SK-N-SH treated with all-trans-retinoic acid at 6 μM for 48 hours (cell line): Measurements from ENCODE around the gene NAPA.

Experiments used
- ATAC-seq: fragments of 200-7000 bp; cut with Tn5 transposase; 3 replicates; pipeline ENCODE4 v1.9.1; 2020; ENCODE audit warnings: mild to moderate bottlenecking, moderate library complexity
- ARNTL ChIP-seq: fragments of 450-650 bp; formaldehyde crosslinking; IDR thresholded peaks from 2 replicates; pipeline ENCODE4 v1.5.0; 2020; ENCODE audit warnings: low read depth, mild to moderate bottlenecking, moderate library complexity, borderline replicate concordance
- BACH2 ChIP-seq: fragments of 250-450 bp; sonication (Bioruptor Pico); IDR thresholded peaks from 2 replicates; pipeline ENCODE4 v1.9.0; 2021; ENCODE audit warnings: mild to moderate bottlenecking, borderline replicate concordance
- CSDC2 ChIP-seq: fragments of 250-450 bp; sonication (Bioruptor Pico); IDR thresholded peaks from 2 replicates; pipeline ENCODE4 v1.5.0; 2020; ENCODE audit warnings: mild to moderate bottlenecking, moderate library complexity
- ESRRG ChIP-seq: fragments of 250-450 bp; sonication (Bioruptor Pico); IDR thresholded peaks from 2 replicates; pipeline ENCODE4 v1.6.1; 2021; ENCODE audit warnings: mild to moderate bottlenecking
- GLIS3 ChIP-seq: fragments of 250-450 bp; sonication (Bioruptor Pico); IDR thresholded peaks from 2 replicates; pipeline ENCODE4 v1.5.0; 2020; ENCODE audit warnings: mild to moderate bottlenecking, moderate library complexity
- OSR1 ChIP-seq: fragments of 250-450 bp; sonication (Bioruptor Pico); IDR thresholded peaks from 2 replicates; pipeline ENCODE4 v1.8.0; 2022; ENCODE audit warnings: moderate library complexity, mild to moderate bottlenecking, inconsistent platforms
- SNAI2 ChIP-seq: fragments of 250-450 bp; sonication (Bioruptor Pico); IDR thresholded peaks from 2 replicates; pipeline ENCODE4 v1.5.0; 2020; ENCODE audit warnings: mild to moderate bottlenecking, moderate library complexity
- TCF4 ChIP-seq: fragments of 250-450 bp; sonication (Bioruptor Pico); IDR thresholded peaks from 2 replicates; pipeline ENCODE4 v1.8.0; 2021; ENCODE audit warnings: mild to moderate bottlenecking, moderate library complexity, borderline replicate concordance
- TOX ChIP-seq: fragments of 250-450 bp; sonication (Bioruptor Pico); IDR thresholded peaks from 2 replicates; pipeline ENCODE4 v1.8.0; 2021; ENCODE audit warnings: mild to moderate bottlenecking, moderate library complexity, borderline replicate concordance
- ZC3H10 ChIP-seq: fragments of 250-450 bp; sonication (Bioruptor Pico); IDR thresholded peaks from 2 replicates; pipeline ENCODE4 v1.5.1; 2021; ENCODE audit warnings: mild to moderate bottlenecking, moderate library complexity
- ZFP3 ChIP-seq: fragments of 250-450 bp; sonication (Bioruptor Pico); IDR thresholded peaks from 2 replicates; pipeline ENCODE4 v1.5.0; 2020; ENCODE audit warnings: mild to moderate bottlenecking, moderate library complexity
- ZNF565 ChIP-seq: fragments of 450-650 bp; formaldehyde crosslinking; conservative IDR thresholded peaks from 2 replicates; pipeline ENCODE4 v1.5.0; 2020; ENCODE audit warnings: low read depth, mild to moderate bottlenecking, moderate library complexity
- ZNF70 ChIP-seq: fragments of 450-650 bp; formaldehyde crosslinking; IDR thresholded peaks from 2 replicates; pipeline ENCODE4 v1.5.0; 2020; ENCODE audit warnings: mild to moderate bottlenecking, moderate library complexity
- ZNF8 ChIP-seq: fragments of 450-650 bp; formaldehyde crosslinking; IDR thresholded peaks from 2 replicates; pipeline ENCODE4 v1.5.0; 2020; ENCODE audit warnings: mild to moderate bottlenecking, moderate library complexity
- TF ChIP-seq, protein P1 (sequence below): fragments of 250-450 bp; sonication (Bioruptor Pico); IDR thresholded peaks from 2 replicates; pipeline ENCODE4 v1.5.1; 2021; ENCODE audit warnings: mild to moderate bottlenecking, moderate library complexity
- TF ChIP-seq, protein P2 (sequence below): fragments of 250-450 bp; sonication (Bioruptor Pico); IDR thresholded peaks from 2 replicates; pipeline ENCODE4 v1.8.0; 2020; ENCODE audit warnings: mild to moderate bottlenecking, moderate library complexity, borderline replicate concordance
- TF ChIP-seq, protein P3 (sequence below): fragments of 250-450 bp; sonication (Bioruptor Pico); IDR thresholded peaks from 2 replicates; pipeline ENCODE4 v1.5.0; 2020; ENCODE audit warnings: mild to moderate bottlenecking, moderate library complexity
- TF ChIP-seq, protein P4 (sequence below): fragments of 250-450 bp; sonication (Bioruptor Pico); IDR thresholded peaks from 2 replicates; pipeline ENCODE4 v1.5.1; 2020; ENCODE audit warnings: low read depth, mild to moderate bottlenecking, moderate library complexity
- TF ChIP-seq, protein P5 (sequence below): fragments of 250-450 bp; sonication (Bioruptor Pico); IDR thresholded peaks from 2 replicates; pipeline ENCODE4 v1.8.0; 2021; ENCODE audit warnings: low read depth, mild to moderate bottlenecking, moderate library complexity, borderline replicate concordance

NAPA gene

DNA sequence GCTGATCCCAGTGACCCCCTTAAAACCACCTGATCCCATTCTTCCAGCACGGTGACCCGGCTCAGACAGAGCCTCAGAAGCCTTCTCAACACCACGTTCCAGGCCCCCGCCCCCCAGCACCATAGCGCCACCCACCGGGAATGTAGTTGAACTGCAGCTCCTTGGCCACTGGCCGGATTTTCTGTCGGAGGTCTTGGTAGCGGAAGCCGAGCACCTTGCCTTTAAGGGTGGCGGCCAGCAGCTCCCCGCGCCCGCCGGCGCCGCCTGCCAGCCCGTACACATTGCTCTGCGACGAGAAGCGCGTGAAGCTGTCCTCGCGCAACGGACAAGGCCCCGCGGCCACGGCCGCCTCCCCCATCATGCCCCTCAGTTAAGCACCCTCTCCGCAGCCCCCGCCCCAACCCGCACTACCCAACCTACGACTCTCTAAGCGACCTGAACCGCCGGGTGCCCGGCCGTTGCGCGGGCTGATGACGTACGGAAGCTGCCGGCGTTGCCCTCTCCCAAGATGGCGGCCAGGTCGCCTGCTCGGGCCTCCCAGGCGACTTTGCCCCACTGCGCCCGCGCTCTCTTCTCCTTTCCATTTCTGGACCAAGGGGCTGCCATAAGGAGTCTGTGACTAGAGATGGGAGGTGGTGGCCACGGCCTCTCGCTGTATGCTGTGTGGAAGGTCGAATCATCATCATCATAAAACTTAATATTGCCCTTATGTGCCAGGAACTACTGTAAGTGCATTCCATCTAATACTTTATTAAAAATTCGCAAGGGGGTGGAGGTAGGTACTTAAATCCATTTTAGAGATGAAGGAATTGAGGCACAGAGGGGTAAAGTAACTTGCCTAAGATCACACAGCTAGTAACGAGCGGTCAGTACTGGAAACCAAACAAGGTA is 30.8 kb downstream of the NAPA start, which contains the start of gene KPTN:
Gene KPTN (minus strand): TSS at position 420 of the 891 bp plus-strand sequence. CDS start 59 bp downstream, at position 361.
- TF ChIP-seq, protein P1, sequence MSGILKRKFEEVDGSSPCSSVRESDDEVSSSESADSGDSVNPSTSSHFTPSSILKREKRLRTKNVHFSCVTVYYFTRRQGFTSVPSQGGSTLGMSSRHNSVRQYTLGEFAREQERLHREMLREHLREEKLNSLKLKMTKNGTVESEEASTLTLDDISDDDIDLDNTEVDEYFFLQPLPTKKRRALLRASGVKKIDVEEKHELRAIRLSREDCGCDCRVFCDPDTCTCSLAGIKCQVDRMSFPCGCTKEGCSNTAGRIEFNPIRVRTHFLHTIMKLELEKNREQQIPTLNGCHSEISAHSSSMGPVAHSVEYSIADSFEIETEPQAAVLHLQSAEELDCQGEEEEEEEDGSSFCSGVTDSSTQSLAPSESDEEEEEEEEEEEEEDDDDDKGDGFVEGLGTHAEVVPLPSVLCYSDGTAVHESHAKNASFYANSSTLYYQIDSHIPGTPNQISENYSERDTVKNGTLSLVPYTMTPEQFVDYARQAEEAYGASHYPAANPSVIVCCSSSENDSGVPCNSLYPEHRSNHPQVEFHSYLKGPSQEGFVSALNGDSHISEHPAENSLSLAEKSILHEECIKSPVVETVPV (CRISPR knock-in tag) = 0 out of 2 replicates have a peak, but pooled peaks have one; percentile 24
- TF ChIP-seq, protein P2, sequence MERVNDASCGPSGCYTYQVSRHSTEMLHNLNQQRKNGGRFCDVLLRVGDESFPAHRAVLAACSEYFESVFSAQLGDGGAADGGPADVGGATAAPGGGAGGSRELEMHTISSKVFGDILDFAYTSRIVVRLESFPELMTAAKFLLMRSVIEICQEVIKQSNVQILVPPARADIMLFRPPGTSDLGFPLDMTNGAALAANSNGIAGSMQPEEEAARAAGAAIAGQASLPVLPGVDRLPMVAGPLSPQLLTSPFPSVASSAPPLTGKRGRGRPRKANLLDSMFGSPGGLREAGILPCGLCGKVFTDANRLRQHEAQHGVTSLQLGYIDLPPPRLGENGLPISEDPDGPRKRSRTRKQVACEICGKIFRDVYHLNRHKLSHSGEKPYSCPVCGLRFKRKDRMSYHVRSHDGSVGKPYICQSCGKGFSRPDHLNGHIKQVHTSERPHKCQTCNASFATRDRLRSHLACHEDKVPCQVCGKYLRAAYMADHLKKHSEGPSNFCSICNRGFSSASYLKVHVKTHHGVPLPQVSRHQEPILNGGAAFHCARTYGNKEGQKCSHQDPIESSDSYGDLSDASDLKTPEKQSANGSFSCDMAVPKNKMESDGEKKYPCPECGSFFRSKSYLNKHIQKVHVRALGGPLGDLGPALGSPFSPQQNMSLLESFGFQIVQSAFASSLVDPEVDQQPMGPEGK (CRISPR knock-in tag) = peak; percentile 74; the same call in 1 of the 2 replicates
- TF ChIP-seq, protein P3, sequence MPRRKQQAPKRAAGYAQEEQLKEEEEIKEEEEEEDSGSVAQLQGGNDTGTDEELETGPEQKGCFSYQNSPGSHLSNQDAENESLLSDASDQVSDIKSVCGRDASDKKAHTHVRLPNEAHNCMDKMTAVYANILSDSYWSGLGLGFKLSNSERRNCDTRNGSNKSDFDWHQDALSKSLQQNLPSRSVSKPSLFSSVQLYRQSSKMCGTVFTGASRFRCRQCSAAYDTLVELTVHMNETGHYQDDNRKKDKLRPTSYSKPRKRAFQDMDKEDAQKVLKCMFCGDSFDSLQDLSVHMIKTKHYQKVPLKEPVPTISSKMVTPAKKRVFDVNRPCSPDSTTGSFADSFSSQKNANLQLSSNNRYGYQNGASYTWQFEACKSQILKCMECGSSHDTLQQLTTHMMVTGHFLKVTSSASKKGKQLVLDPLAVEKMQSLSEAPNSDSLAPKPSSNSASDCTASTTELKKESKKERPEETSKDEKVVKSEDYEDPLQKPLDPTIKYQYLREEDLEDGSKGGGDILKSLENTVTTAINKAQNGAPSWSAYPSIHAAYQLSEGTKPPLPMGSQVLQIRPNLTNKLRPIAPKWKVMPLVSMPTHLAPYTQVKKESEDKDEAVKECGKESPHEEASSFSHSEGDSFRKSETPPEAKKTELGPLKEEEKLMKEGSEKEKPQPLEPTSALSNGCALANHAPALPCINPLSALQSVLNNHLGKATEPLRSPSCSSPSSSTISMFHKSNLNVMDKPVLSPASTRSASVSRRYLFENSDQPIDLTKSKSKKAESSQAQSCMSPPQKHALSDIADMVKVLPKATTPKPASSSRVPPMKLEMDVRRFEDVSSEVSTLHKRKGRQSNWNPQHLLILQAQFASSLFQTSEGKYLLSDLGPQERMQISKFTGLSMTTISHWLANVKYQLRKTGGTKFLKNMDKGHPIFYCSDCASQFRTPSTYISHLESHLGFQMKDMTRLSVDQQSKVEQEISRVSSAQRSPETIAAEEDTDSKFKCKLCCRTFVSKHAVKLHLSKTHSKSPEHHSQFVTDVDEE (CRISPR knock-in tag) = no peak
- TF ChIP-seq ZC3H10 (CRISPR knock-in tag) (0 out of 2 replicates have a peak, but pooled peaks have one; percentile 39), SNAI2 (CRISPR knock-in tag) (no peak), OSR1 (no peak), ESRRG (CRISPR knock-in tag) (0 out of 2 replicates have a peak, but pooled peaks have one; percentile 10)
- ATAC-seq = peak; percentile 92

DNA sequence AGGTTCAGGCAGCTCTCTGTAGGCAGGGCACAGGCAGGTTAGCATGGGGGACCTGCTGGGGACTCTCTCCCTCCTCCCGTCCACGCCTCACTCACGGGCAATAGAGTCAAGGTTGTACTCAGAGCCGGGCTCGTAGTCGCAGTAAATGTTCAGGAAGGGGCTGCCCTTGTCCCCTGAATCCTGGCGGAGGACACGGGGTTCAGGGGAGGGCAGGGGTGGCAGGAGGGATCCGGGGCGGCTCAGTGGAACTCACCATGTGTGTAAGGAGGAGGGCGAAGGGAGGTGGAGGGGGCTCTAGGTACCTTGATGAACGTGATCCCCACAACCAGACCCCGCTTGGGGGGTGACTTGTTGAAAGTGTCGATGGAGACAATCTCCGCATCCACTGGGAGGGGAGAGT is 31.7 kb downstream of the NAPA start:
- no peak for TF ChIP-seq ARNTL (CRISPR knock-in tag)
- no peak for TF ChIP-seq OSR1
- no peak for ATAC-seq

DNA sequence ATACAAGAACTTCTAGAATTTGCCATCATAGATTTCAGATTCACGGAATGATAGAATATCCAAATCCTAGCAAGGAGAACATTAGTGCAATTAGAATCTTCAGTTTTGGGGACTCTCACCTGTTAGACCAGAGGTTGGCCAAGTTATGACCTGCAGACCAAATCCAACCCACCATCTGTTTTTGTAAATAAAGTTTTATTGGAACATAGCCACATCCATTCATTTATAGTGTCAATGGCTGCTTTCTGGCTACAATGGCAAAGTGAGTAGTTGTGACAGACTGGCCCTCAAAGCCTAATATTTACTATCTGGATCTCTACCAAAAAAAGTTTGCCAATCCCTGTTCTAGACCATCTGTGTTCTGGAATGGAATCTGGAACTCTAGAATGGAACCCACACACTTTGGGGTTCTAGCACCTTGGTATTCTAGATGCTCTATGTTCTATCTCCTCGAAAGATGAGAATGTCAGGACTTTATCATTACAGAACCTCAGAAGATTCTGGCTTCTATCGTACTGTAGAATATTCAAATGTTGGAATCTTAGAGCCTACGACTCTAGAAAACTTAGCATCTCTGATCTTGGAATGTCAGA is 33.3 kb downstream of the NAPA start:
- no peak for ATAC-seq
- no peak for TF ChIP-seq OSR1
- TF ChIP-seq CSDC2 (CRISPR knock-in tag) = no peak
- TF ChIP-seq TCF4 (CRISPR knock-in tag) = no peak
- TF ChIP-seq BACH2 = no peak
- no peak for TF ChIP-seq TOX (CRISPR knock-in tag)
- no peak for TF ChIP-seq ZNF70
- TF ChIP-seq ZFP3 (CRISPR knock-in tag) = no peak
- TF ChIP-seq ZNF565 (CRISPR knock-in tag) = no peak
- no peak for TF ChIP-seq GLIS3 (CRISPR knock-in tag)
- TF ChIP-seq, protein P4, sequence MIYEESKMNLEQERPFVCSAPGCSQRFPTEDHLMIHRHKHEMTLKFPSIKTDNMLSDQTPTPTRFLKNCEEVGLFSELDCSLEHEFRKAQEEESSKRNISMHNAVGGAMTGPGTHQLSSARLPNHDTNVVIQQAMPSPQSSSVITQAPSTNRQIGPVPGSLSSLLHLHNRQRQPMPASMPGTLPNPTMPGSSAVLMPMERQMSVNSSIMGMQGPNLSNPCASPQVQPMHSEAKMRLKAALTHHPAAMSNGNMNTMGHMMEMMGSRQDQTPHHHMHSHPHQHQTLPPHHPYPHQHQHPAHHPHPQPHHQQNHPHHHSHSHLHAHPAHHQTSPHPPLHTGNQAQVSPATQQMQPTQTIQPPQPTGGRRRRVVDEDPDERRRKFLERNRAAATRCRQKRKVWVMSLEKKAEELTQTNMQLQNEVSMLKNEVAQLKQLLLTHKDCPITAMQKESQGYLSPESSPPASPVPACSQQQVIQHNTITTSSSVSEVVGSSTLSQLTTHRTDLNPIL = no peak
- no peak for TF ChIP-seq ZNF8 (CRISPR knock-in tag)
- TF ChIP-seq, protein P3 (CRISPR knock-in tag) = no peak
- no peak for TF ChIP-seq ARNTL (CRISPR knock-in tag)
- TF ChIP-seq, protein P5, sequence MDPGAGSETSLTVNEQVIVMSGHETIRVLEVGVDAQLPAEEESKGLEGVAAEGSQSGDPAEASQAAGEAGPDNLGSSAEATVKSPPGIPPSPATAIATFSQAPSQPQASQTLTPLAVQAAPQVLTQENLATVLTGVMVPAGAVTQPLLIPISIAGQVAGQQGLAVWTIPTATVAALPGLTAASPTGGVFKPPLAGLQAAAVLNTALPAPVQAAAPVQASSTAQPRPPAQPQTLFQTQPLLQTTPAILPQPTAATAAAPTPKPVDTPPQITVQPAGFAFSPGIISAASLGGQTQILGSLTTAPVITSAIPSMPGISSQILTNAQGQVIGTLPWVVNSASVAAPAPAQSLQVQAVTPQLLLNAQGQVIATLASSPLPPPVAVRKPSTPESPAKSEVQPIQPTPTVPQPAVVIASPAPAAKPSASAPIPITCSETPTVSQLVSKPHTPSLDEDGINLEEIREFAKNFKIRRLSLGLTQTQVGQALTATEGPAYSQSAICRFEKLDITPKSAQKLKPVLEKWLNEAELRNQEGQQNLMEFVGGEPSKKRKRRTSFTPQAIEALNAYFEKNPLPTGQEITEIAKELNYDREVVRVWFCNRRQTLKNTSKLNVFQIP (CRISPR knock-in tag) = no peak
